HEK293 (cell line): ENCODE data around the gene GRAP2.
"Not testable (repeated sequence)": the region's sequence is repeated elsewhere in the genome, so short reads cannot be mapped to it uniquely, and the experiment has no call there.

Source experiments
- SALL2 ChIP-seq: fragments of 450-650 bp; formaldehyde crosslinking; IDR thresholded peaks from 2 replicates; pipeline ENCODE4 v1.5.0; 2017; ENCODE audit warnings: missing biosample characterization, mild to moderate bottlenecking, missing genetic modification characterization, borderline replicate concordance
- ZNF114 ChIP-seq: fragments of 450-650 bp; formaldehyde crosslinking; IDR thresholded peaks from 2 replicates; pipeline ENCODE4 v1.5.0; 2017; ENCODE audit warnings: missing biosample characterization, missing genetic modification characterization
- ZNF274 ChIP-seq, 2 experiments: fragments of 200-500 bp in 1 of 2; fragments of 450-650 bp in 1 of 2; sonication (Bioruptor generic) in 1 of 2; formaldehyde crosslinking in 1 of 2; IDR thresholded peaks; 2 replicates each; pipeline versions ENCODE4 v1.5.1 to v1.6.1; 2014 to 2016; ENCODE audit warnings: borderline replicate concordance in 1 of 2, inconsistent platforms in 1 of 2, low read length in 1 of 2, missing biosample characterization in 1 of 2, missing genetic modification characterization in 1 of 2
- TF ChIP-seq, protein P1 (sequence below): fragments of 450-650 bp; formaldehyde crosslinking; IDR thresholded peaks from 2 replicates; pipeline ENCODE4 v1.5.1; 2016; ENCODE audit warnings: missing biosample characterization, missing genetic modification characterization
- TF ChIP-seq, protein P2 (sequence below): fragments of 450-650 bp; formaldehyde crosslinking; optimal IDR thresholded peaks from 2 replicates; pipeline ENCODE3; 2016; ENCODE audit warnings: missing biosample characterization, mild to moderate bottlenecking, missing genetic modification characterization

GRCh38 chr22:39869797-39870196 lies 31.1 kb upstream of the GRAP2 start:
- TF ChIP-seq SALL2 (tag by site-specific recombination); ZNF114 (tag by site-specific recombination); ZNF274 (IDR thresholded peaks at IDR 0.05; ENCODE audit: low read length); ZNF274 (tag by site-specific recombination; IDR thresholded peaks at IDR 0.05; ENCODE audit: borderline replicate concordance): not testable (repeated sequence)
- TF ChIP-seq, protein P1, sequence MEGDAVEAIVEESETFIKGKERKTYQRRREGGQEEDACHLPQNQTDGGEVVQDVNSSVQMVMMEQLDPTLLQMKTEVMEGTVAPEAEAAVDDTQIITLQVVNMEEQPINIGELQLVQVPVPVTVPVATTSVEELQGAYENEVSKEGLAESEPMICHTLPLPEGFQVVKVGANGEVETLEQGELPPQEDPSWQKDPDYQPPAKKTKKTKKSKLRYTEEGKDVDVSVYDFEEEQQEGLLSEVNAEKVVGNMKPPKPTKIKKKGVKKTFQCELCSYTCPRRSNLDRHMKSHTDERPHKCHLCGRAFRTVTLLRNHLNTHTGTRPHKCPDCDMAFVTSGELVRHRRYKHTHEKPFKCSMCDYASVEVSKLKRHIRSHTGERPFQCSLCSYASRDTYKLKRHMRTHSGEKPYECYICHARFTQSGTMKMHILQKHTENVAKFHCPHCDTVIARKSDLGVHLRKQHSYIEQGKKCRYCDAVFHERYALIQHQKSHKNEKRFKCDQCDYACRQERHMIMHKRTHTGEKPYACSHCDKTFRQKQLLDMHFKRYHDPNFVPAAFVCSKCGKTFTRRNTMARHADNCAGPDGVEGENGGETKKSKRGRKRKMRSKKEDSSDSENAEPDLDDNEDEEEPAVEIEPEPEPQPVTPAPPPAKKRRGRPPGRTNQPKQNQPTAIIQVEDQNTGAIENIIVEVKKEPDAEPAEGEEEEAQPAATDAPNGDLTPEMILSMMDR (tag by site-specific recombination), result not testable (repeated sequence)
- TF ChIP-seq, protein P2, sequence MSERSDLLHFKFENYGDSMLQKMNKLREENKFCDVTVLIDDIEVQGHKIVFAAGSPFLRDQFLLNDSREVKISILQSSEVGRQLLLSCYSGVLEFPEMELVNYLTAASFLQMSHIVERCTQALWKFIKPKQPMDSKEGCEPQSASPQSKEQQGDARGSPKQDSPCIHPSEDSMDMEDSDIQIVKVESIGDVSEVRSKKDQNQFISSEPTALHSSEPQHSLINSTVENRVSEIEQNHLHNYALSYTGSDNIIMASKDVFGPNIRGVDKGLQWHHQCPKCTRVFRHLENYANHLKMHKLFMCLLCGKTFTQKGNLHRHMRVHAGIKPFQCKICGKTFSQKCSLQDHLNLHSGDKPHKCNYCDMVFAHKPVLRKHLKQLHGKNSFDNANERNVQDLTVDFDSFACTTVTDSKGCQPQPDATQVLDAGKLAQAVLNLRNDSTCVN (tag by site-specific recombination), result not testable (repeated sequence)
